NCI-H1417 treated with DMSO at 0.1 percent for 48 hours (cell line): ENCODE results near the gene NPAS3.

Source experiments
- DNase-seq: peaks from one replicate; lab custom pipeline; 2025; lab: John Stamatoyannopoulos, UW

Gene NPAS3

GRCh38 chr14:33643426-33644181 is 704.9 kb downstream of the NPAS3 start:
- DNase-seq = no peak

DNA sequence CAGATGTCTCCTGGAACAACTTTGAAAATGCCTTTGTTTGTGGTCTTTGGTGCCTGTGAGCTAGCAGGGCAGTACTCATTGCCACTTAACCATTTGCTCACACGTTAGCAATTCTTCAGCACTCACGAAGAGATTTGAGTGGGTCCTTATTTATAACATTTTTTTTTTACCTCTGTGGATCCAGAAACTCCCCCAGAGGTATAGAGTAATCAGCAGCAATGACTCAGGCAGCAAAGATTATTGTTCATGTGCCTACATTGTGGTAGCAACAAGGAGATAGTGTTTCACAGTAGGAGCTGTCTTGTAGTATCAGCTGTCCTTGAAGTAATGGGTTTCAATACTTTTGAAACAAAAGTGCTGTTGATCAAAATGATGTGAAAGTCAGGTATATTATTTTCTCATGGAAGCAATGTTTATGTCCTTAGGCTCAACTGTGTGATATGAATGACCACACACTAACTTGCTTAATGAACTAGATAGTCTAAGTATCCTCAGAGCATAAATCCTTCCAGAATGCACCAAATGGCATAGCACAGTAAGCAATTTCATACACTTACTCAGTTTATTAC is 708.1 kb downstream of the NPAS3 start:
- no peak for DNase-seq

DNA sequence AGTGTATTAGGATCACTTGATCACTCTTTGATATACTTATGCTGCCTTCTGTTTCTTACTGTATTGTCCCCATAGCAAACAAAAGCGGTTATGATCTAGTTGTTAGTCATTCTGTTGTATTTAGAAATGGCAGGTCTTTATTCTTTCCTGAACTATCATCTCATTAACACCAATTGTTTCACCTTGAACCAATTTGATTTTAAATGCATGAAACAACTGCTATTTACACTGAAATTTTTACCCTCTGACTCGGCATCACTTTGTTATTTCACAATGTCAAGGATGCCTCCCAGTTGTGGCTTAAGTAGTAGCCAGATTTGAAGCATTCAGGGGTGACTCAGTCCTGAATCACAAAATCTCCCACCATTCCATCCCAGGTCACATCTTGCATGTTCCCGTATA is 708.7 kb downstream of the NPAS3 start:
- DNase-seq = no peak

DNA sequence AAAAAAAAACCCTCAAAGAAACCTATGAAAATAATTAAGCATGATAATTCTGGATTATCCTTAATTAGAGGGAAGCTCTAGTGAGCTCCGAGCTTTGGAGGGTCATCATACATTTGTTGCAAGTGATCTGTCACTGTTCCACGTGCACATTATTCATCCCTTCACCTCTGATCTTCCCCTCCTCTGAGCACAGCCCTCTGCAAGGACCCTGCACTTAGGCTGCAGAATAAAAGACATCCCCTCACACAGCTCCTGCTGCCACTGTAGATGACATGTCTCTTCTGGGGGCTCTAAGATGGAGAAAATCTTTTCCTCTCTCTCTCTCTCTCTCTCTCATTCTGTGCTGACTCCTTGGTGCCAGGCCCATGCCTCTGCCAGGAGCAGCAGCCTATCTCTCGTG is 711.8 kb downstream of the NPAS3 start:
- DNase-seq = no peak

- no peak for DNase-seq
Observed at GRCh38 chr14:33652566-33653307, 714.1 kb downstream of the NPAS3 start.

- DNase-seq = no peak
Observed at GRCh38 chr14:33653308-33653695, 714.6 kb downstream of the NPAS3 start.

DNA sequence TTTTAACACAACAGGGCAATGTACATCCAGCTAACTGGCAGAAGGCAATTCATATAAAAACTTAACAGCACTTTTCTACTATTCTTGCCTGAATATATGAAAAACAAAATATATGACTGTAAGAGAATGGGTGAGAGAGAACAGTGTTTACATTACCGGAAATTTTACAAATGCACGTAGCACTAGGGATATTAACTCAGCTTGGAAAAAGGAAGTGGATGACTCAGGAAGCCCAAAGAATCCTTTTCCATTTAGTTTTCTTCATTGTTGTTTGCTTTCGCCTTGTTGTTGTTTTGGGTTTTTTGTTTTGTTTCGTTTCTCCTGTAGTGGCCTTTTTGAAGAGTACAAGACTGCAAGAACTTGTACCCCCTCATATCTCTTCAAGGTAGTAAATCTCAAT is 716.7 kb downstream of the NPAS3 start:
- no peak for DNase-seq

GRCh38 chr14:33657476-33657875 is 718.8 kb downstream of the NPAS3 start:
- no peak for DNase-seq

DNA sequence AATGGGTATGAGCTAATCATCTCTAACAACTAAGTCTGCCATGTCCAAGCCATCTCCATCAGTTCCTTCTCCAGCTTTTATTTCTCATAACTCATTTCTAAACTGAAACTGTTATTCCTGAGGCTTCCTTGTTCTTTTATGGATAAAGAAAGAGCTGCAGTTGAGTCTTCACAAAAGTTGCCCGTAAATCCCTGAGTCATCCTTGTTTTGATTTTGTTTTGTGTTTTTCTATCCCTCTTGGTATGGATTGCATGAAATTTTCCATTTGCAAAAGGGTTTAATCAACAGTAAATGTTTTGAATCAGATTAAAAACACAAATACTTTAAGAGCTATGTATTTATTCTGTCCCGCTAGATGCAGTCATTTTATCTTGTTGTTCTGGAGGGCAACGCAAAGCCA is 721.6 kb downstream of the NPAS3 start:
- DNase-seq = no peak

DNA sequence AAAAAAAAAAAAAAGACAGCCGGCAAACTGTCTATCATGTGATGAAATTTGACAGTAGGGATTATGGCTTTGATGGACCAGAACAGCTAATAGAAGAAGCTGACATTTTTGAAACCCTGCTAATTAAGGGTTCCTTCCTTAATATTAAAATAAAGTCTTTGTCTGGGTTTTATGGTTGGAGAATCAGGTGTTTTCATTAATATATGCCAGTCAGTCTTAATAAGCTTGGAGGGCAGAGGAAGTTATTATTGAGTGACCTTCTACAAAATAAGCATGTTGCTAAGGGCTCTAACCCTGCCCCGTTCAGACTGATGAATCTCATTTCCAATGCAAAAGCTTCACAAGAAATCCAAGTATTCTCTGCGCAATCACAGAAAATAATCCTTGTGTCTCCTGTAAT is 722.4 kb downstream of the NPAS3 start:
- no peak for DNase-seq

DNA sequence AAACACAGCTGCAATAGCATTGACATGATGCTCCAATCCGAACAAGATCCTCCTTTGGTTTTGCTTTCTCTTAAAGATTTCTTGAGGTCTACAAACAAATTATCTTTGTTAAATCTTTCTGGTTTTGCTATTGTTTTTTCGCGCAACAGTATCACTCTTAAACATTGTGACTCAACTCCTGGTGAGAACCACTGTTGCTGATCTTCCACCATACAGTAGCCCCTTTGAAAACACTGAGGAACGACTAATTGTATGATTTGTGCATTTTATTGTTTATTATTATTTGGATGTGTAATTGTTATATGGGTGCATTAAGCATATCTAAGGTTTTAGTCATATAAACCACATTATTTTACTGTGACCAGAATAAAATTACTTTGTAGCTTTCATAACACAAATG is 729.4 kb downstream of the NPAS3 start:
- no peak for DNase-seq

DNA sequence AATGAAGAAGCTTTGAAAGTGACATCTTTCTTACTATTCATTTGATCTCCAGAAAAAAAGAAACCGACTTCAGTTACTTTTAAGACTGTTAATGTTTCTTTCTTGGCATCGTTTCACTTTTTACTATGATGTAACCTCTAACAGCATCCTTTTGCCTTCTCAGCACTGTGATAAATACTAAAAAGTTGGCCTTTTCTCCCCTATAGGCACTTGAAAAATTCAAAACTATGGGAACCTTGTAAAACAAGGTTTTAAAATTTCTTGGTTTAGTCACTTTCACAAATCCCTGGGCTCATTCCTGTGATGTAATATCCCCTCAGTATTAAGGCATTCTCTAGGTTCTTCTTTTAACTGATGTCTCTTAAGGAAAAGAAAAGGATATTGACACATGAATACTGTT is 730.4 kb downstream of the NPAS3 start:
- DNase-seq = no peak

- no peak for DNase-seq
Observed at GRCh38 chr14:33670235-33670634, 731.6 kb downstream of the NPAS3 start.

DNA sequence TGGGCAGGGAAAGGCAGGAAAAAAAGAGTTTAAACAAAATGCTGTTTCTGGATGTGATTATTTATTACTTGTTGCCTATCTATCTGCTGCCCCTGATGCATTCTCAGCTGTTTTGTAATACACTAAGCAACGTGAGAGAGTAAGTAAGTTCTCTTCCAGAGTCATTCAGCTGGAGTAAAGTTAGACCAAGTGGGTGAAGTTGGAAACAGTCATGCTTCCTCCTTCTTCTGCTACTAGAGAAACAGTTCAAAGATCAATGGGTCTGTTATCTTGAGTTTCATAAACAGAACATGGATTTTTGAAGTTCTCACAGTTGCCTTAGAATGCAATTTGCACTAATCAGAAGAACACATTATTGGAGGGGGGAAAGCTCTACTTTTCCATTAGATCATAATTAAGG is 732.9 kb downstream of the NPAS3 start:
- DNase-seq = no peak

GRCh38 chr14:33674927-33675326 is 736.2 kb downstream of the NPAS3 start:
- no peak for DNase-seq

DNA sequence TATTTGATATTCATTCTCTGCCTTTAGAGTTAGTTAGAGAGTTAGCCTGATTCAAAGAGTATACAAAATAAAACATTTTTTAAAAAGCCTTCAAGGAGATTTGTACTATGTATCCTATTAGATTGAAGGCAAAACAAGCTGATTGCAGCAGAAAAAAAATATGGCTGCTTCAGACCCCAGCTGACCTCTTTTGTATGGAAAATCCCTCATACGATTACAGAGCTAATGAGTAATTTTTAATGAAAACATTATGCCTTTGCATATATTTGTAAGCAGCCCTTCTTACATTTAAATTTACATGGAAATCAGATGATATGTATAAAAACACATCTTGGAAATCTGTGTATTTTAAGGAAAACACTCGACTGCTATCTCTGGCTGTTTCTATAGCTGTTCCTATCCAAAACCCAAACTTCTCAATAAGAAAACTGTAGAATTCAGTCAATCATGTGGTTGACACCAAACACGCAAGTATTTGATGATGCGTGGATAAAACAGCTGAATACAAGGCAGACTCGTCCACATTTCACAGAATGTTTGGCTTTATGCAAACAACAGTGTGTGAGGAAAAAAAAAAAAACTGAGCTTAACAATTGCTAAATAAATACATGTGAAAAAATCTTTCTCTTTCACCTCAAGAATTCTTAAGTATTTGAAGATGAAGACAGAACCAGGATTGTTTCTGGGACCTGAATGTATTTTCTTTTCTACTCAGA is 736.9 kb downstream of the NPAS3 start:
- no peak for DNase-seq

- no peak for DNase-seq
Observed at GRCh38 chr14:33676135-33676566, 737.5 kb downstream of the NPAS3 start.

DNA sequence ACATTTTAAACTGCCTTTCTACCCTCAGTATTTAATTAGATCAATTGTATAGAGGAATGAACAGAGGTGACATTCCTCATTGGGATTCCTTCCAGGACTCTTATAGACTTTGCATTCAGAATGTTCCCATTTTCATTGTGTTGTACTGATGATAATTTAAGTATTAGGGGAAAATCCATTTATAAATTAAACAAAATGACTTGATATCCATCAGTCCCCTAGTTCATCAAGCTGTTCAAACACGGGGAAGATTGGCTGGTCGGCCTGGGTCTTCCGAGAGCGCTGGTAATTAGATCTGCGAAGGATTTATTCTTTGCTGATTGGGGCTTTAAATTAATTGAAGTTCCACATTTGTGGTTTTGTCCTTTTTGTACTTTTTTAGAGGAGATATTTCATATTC is 738.2 kb downstream of the NPAS3 start:
- DNase-seq = no peak

- no peak for DNase-seq
Observed at GRCh38 chr14:33678005-33678404, 739.3 kb downstream of the NPAS3 start.

- no peak for DNase-seq
Observed at GRCh38 chr14:33679025-33679424, 740.3 kb downstream of the NPAS3 start.

GRCh38 chr14:33679461-33680225 is 741.0 kb downstream of the NPAS3 start:
- DNase-seq = no peak

GRCh38 chr14:33680873-33681272 is 742.2 kb downstream of the NPAS3 start:
- no peak for DNase-seq
